NOMO-1 (cell line): Measurements from ENCODE around the gene DISP2.

ENCODE experiments used
- DNase-seq, 2 experiments: peaks; one replicate each; lab custom pipeline; 2025; ENCODE audit not compliant: unreplicated experiment in 2 of 2; lab: John Stamatoyannopoulos, UW

Gene DISP2

GRCh38 chr15:40360015-40360414 lies 2.0 kb downstream of the DISP2 start:
- DNase-seq = no peak

- DNase-seq = no peak
These were observed 3.6 kb downstream of the DISP2 start for GRCh38 chr15:40361640-40362039.

- no peak for DNase-seq
These were observed 5.6 kb downstream of the DISP2 start for GRCh38 chr15:40363611-40364010.

GRCh38 chr15:40364251-40364650 lies 6.2 kb downstream of the DISP2 start:
- DNase-seq = no peak

GRCh38 chr15:40365016-40365415 lies 7.0 kb downstream of the DISP2 start:
- DNase-seq = no peak

GRCh38 chr15:40365624-40366456 lies 7.8 kb downstream of the DISP2 start:
- no peak for DNase-seq

- no peak for DNase-seq
These were observed 8.7 kb downstream of the DISP2 start for GRCh38 chr15:40366457-40367370.

- no peak for DNase-seq
These were observed 9.3 kb downstream of the DISP2 start for GRCh38 chr15:40367371-40367685.

GRCh38 chr15:40367686-40368611 lies 9.9 kb downstream of the DISP2 start:
- DNase-seq = peak; percentile 93 to 95

- no peak for DNase-seq
These were observed 10.9 kb downstream of the DISP2 start for GRCh38 chr15:40368719-40369473.

GRCh38 chr15:40369474-40369869 lies 11.5 kb downstream of the DISP2 start:
- no peak for DNase-seq

GRCh38 chr15:40369971-40370370 lies 12.0 kb downstream of the DISP2 start:
- no peak for DNase-seq

GRCh38 chr15:40372981-40373380 lies 15.0 kb downstream of the DISP2 start:
- DNase-seq = no peak

GRCh38 chr15:40377606-40378005 lies 19.6 kb downstream of the DISP2 start:
- DNase-seq = no peak

- no peak for DNase-seq
These were observed 21.4 kb downstream of the DISP2 start for GRCh38 chr15:40379374-40379773.

- DNase-seq = peak in 1 of 2 experiments; percentile 25
These were observed 21.8 kb downstream of the DISP2 start for GRCh38 chr15:40379853-40380252.

GRCh38 chr15:40380636-40381035 lies 22.6 kb downstream of the DISP2 start:
- DNase-seq = no peak

GRCh38 chr15:40381818-40382529 lies 24.0 kb downstream of the DISP2 start:
- DNase-seq = no peak
